Measurements from ENCODE around the gene RBKS. TPM values are rescaled to one million over a fixed set of nuclear protein-coding genes. Genes with fewer than 3 reads are reported as not detected.
"Not testable (repeated sequence)": the region's sequence is repeated elsewhere in the genome, so short reads cannot be mapped to it uniquely, and the experiment has no call there.

Gene RBKS
- total RNA-seq, 3 donors from 2014 or later, result 1.1 to 5.1 (median 2.9) TPM

- no peak overlapping the region for H3K4me3 ChIP-seq
- H3K27me3 ChIP-seq, result no peaks in the 10 kb centered on the region
- no peaks in the 10 kb centered on the region for H3K9me3 ChIP-seq
- no peak overlapping the region for H3K27ac ChIP-seq
- intact Hi-C loops (cut with DNase I; ENCODE audit: low total_unique reads), result no loop called here
- DNase-seq (ENCODE audit: low spot score in 2 of 2), result no peak
- peaks cover 0 to 10% of the 10 kb centered on the region in 2 donors for H3K4me1 ChIP-seq
- TF ChIP-seq POLR2AphosphoS5 (IDR thresholded peaks at IDR 0.05) (no peak), CTCF (IDR thresholded peaks at IDR 0.05) (no peak), POLR2A (IDR thresholded peaks at IDR 0.05) (no peak)
- H3K36me3 ChIP-seq, result no peaks in the 10 kb centered on the region
Measured at GRCh38 chr2:27884601-27885000, 5.6 kb downstream of the RBKS start.

GRCh38 chr2:27882584-27882922, 7.6 kb downstream of the RBKS start:
- H3K4me3 ChIP-seq; H3K4me1 ChIP-seq; H3K9me3 ChIP-seq; H3K27me3 ChIP-seq; DNase-seq (ENCODE audit: low spot score in 2 of 2); intact Hi-C loops (cut with DNase I; ENCODE audit: low total_unique reads); H3K36me3 ChIP-seq; H3K27ac ChIP-seq: not testable (repeated sequence)

GRCh38 chr2:27881815-27882583, 8.2 kb downstream of the RBKS start:
- DNase-seq (ENCODE audit: low spot score in 2 of 2); H3K27me3 ChIP-seq; H3K36me3 ChIP-seq; H3K27ac ChIP-seq; H3K9me3 ChIP-seq; H3K4me1 ChIP-seq; H3K4me3 ChIP-seq; intact Hi-C loops (cut with DNase I; ENCODE audit: low total_unique reads): not testable (repeated sequence)

GRCh38 chr2:27878825-27879224, 11.4 kb downstream of the RBKS start:
- Histone ChIP-seq H3K36me3 (no peaks in the 10 kb centered on the region), H3K4me3 (no peak overlapping the region), H3K9me3 (peaks cover 0 to 10% of the 10 kb centered on the region in 2 donors), H3K27me3 (no peaks in the 10 kb centered on the region), H3K4me1 (no peaks in the 10 kb centered on the region), H3K27ac (no peak overlapping the region)
- no peak for DNase-seq (ENCODE audit: low spot score in 2 of 2)
- intact Hi-C loops (cut with DNase I; ENCODE audit: low total_unique reads), result no loop called here
- TF ChIP-seq POLR2AphosphoS5 (IDR thresholded peaks at IDR 0.05) (no peak), CTCF (IDR thresholded peaks at IDR 0.05) (no peak), POLR2A (IDR thresholded peaks at IDR 0.05) (no peak)

GRCh38 chr2:27875089-27875881, 14.9 kb downstream of the RBKS start:
- Histone ChIP-seq H3K4me3 (no peak overlapping the region), H3K4me1 (no peaks in the 10 kb centered on the region), H3K27me3 (no peaks in the 10 kb centered on the region), H3K36me3 (no peaks in the 10 kb centered on the region), H3K9me3 (peaks cover 0 to 10% of the 10 kb centered on the region in 2 donors), H3K27ac (no peak overlapping the region)
- DNase-seq (ENCODE audit: low spot score in 2 of 2), result no peak
- TF ChIP-seq CTCF (IDR thresholded peaks at IDR 0.05), result no peak
- TF ChIP-seq POLR2AphosphoS5 (IDR thresholded peaks at IDR 0.05), result no peak
- TF ChIP-seq POLR2A (IDR thresholded peaks at IDR 0.05), result no peak
- intact Hi-C loops (cut with DNase I; ENCODE audit: low total_unique reads), result no loop called here

GRCh38 chr2:27873091-27873490, 17.1 kb downstream of the RBKS start:
- Histone ChIP-seq H3K9me3 (peaks cover 0 to 10% of the 10 kb centered on the region in 2 donors), H3K4me3 (no peak overlapping the region), H3K4me1 (no peaks in the 10 kb centered on the region), H3K27me3 (no peaks in the 10 kb centered on the region), H3K36me3 (no peaks in the 10 kb centered on the region), H3K27ac (no peak overlapping the region)
- TF ChIP-seq POLR2AphosphoS5 (IDR thresholded peaks at IDR 0.05) (no peak), CTCF (IDR thresholded peaks at IDR 0.05) (no peak), POLR2A (IDR thresholded peaks at IDR 0.05) (no peak)
- DNase-seq (ENCODE audit: low spot score in 2 of 2), result no peak
- intact Hi-C loops (cut with DNase I; ENCODE audit: low total_unique reads), result no loop called here

Data from breast epithelium (tissue), 4 donors.